ENCODE measurements around the gene NIP7.

DNA sequence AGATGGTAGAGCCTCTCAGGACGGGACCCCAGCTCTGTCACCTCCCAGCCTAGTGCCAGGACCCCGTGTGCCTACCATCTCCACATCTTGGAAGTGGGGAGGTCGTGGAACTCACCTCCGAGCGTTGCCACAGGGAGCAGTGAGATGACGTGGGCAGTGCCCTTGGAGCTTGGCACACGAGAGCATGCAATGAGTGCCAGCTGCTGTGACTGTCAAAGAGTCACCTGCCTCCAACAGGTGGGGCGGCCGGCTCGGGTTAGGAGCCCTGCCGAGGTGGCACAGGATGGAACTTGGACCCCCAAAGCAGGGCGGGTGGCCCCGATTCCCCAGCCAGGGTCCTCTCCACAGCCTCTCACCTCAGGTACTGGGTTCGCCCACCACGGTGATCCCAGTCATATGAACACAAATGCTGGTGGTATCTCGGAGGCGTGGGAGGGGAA lies 23.0 kb upstream of the NIP7 start:
- TF ChIP-seq POLR2A (IDR thresholded peaks at IDR 0.05) (no peak), EP300 (IDR thresholded peaks at IDR 0.05) (no peak)
- TF ChIP-seq, protein P1, sequence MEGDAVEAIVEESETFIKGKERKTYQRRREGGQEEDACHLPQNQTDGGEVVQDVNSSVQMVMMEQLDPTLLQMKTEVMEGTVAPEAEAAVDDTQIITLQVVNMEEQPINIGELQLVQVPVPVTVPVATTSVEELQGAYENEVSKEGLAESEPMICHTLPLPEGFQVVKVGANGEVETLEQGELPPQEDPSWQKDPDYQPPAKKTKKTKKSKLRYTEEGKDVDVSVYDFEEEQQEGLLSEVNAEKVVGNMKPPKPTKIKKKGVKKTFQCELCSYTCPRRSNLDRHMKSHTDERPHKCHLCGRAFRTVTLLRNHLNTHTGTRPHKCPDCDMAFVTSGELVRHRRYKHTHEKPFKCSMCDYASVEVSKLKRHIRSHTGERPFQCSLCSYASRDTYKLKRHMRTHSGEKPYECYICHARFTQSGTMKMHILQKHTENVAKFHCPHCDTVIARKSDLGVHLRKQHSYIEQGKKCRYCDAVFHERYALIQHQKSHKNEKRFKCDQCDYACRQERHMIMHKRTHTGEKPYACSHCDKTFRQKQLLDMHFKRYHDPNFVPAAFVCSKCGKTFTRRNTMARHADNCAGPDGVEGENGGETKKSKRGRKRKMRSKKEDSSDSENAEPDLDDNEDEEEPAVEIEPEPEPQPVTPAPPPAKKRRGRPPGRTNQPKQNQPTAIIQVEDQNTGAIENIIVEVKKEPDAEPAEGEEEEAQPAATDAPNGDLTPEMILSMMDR (IDR thresholded peaks at IDR 0.05), result no peak
